ENCODE measurements around the gene IGFBP2.

GRCh38 chr2:216583606-216584005, 49.6 kb upstream of the IGFBP2 start:
- TF ChIP-seq TOE1 (IDR thresholded peaks at IDR 0.05; ENCODE audit: borderline replicate concordance) (no peak), TOE1 (CRISPR knock-in tag; IDR thresholded peaks at IDR 0.05; ENCODE audit: borderline replicate concordance, low read depth) (no peak), ZNF274 (IDR thresholded peaks at IDR 0.05; ENCODE audit: borderline replicate concordance, low read depth, low read length) (no peak), SREBF2 (CRISPR knock-in tag; IDR thresholded peaks at IDR 0.05) (no peak), CBX5 (IDR thresholded peaks at IDR 0.05; ENCODE audit: borderline replicate concordance, low read depth) (no peak), PCBP1 (IDR thresholded peaks at IDR 0.05; ENCODE audit: low read depth, low read length, poor library complexity, severe bottlenecking) (no peak), ZNF140 (CRISPR knock-in tag; IDR thresholded peaks at IDR 0.05) (no peak), KLF16 (IDR thresholded peaks at IDR 0.05) (no peak), POLR2A (conservative IDR thresholded peaks at IDR 0.05) (no peak), E2F4 (CRISPR knock-in tag; IDR thresholded peaks at IDR 0.05; ENCODE audit: low read depth) (no peak), IRF1 (CRISPR knock-in tag; IDR thresholded peaks at IDR 0.05; ENCODE audit: borderline replicate concordance) (no peak)
